ENCODE data around the gene GORASP1.

Gene GORASP1

DNA sequence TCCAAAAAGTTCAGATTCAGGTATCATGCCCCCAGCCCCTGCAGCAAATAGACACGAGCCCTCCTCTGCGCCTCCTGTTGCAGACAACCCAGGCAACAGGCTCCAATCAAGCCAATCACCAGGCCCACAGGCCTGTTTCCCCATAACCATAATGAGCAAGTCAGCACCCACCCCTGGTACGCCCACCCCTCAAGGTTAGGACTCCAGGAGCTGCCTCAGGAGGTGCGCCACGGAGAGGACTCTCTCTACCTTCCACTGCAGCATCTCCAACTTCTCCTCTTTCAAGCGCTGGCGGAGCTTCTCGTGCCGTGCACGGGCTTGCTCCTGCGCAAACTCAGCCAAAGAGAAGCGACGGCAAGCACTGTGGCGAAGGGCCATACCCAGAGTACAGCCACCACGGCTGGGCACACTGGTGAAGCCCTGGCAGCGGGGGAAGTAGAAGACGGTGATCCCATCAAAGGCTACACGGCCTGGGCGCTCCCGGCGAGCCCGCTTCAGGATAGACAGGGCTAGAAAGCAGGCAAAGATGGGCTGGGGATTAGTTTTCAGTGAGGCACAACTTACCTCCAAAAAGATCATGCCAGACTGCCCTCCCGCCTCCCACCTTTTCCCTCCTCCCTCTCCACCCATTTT is 37.4 kb upstream of the GORASP1 start:
- TF ChIP-seq, protein P1, sequence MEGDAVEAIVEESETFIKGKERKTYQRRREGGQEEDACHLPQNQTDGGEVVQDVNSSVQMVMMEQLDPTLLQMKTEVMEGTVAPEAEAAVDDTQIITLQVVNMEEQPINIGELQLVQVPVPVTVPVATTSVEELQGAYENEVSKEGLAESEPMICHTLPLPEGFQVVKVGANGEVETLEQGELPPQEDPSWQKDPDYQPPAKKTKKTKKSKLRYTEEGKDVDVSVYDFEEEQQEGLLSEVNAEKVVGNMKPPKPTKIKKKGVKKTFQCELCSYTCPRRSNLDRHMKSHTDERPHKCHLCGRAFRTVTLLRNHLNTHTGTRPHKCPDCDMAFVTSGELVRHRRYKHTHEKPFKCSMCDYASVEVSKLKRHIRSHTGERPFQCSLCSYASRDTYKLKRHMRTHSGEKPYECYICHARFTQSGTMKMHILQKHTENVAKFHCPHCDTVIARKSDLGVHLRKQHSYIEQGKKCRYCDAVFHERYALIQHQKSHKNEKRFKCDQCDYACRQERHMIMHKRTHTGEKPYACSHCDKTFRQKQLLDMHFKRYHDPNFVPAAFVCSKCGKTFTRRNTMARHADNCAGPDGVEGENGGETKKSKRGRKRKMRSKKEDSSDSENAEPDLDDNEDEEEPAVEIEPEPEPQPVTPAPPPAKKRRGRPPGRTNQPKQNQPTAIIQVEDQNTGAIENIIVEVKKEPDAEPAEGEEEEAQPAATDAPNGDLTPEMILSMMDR (IDR thresholded peaks at IDR 0.05; ENCODE audit: low read depth, low read length): no peak
- no peak for DNase-seq (ENCODE audit: extremely low read depth, low read depth)

DNA sequence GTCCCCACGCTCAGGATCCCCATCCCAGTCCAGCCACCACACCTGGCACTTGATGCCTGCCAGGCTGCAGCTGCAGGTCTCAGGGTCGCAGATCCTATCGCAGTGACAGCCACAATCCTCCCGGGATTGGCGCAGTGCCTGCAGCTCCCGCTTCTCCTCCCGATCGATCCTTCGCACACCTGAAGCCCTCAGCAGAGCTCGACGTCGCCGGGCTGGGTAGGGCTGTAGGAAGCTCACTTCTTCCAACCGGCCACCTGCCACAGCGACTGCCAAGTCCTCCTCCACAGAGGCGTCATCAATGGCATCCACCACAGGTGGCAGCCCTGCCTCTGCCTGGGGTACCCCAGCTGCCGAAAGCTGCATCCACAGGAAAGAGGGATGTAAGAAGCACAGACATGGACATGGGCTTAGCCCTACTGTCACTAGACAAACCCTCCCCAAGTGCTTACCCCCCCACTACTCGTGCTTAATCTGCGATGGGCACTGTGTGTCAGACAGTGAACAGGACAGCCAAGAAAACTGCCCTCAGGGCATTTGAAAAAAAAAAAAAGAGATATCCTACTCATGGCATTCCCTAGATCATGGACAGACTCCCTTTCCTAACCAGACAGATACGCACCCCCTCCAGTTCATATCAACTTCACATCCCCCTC is 36.8 kb upstream of the GORASP1 start:
- TF ChIP-seq, protein P1 (IDR thresholded peaks at IDR 0.05; ENCODE audit: low read depth, low read length): no peak

DNA sequence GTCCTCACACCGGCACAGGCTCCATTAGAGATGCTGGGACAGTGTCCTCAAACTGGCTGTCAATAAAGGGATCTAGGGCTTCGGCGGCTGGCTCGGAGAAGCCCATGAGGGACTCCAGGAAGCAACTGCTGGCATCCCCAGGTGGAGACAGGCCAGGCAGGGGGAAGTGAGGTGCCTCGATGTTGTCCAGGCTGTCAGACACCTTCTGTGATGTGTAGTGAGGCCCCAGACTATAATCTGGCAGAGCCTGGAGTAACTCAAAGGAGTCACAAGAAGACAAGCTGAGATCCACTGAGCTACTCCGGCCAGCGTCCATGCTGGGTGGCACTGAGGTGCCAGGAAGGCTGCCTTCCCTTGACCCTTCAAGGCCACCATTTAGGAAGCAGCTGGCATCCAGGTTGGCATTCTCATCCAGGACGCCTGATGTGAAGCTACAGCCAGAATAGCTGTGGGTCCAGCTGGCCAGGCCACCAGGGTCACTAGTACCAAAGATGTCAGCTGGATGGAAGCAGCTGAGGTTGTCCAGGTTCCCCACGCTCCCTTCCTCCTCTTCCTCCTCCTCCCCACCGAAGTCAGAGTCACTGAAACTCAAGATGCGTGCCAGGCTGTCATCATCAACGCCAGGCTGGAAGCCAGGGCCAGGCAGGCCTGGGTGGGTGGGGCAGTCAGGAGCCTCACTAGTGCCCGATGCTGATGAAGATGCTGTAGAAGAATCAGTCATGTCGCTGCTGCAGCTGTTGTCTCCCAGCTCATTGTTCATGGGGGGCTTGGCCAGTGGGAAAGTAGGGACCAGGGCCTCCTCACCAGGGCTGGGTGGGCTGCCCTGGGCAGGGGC is 35.8 kb upstream of the GORASP1 start:
- no peak for DNase-seq (ENCODE audit: extremely low read depth, low read depth)
- TF ChIP-seq, protein P1 (IDR thresholded peaks at IDR 0.05; ENCODE audit: low read depth, low read length): no peak

More for the DNA sequence above, 36.8 kb upstream of the GORASP1 start:
- no peak for DNase-seq (ENCODE audit: extremely low read depth, low read depth)

DNA sequence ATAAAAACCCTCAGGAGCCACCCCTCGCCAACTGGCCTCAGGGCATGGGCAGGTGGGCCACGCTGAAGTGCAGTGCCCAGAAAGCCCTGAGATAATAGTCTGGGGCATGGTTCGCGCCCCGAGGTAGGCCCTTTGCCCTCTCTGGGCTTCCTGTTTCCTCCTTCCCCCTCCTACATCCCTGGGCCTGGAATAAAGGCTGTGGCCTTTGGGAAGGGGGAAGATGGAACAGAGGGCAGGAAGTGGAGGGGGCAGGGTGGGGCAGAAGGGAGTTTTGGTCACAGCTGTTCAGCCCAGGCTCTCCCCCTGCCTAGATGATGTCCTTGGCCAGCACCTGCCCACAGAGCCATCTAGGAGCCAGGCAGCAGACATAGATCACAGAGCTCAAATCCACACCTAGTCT is 34.6 kb upstream of the GORASP1 start:
- no peak for DNase-seq (ENCODE audit: extremely low read depth, low read depth)
- TF ChIP-seq, protein P1 (IDR thresholded peaks at IDR 0.05; ENCODE audit: low read depth, low read length): no peak

DNA sequence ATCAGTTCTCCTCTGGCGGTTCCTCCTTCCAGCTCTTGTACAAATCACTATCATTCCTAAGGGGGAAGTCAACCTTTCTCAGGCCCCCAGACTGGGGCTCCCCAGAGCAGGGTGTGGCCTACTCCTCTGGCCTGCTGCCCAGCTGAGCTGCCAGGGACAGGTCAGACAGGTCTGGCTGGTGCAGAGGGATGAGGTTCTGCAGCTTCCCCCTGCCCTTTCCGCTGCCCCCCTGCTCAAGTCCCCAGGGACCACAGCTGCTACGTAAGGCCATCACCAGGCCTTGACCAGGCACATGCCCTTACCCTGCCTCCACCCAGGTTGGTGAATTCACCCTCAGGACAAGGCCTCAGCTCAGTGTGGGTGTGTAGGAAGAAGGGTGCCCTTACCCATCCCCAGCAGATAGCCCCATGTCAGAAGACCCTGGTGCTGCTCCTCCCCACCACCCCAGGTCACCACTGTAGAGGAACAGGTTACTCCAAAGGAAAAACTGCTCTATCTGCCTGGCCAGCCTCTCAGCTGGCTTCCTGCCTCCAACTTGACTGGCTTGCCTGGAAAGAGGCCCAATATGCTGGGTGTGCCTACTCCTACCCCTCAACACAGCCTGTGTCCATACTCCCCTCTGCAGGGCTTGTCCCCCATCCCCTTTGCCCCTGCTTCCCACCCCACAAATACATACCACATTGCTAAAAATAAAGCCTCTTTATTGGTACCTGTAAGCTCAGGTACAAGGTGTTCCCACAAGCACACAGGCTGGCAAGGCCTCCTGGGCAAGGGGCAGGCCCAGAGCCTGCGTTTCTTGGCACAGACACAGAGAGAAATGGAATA is 34.0 kb upstream of the GORASP1 start:
- TF ChIP-seq, protein P1 (IDR thresholded peaks at IDR 0.05; ENCODE audit: low read depth, low read length): no peak
- DNase-seq (ENCODE audit: extremely low read depth, low read depth): no peak

DNA sequence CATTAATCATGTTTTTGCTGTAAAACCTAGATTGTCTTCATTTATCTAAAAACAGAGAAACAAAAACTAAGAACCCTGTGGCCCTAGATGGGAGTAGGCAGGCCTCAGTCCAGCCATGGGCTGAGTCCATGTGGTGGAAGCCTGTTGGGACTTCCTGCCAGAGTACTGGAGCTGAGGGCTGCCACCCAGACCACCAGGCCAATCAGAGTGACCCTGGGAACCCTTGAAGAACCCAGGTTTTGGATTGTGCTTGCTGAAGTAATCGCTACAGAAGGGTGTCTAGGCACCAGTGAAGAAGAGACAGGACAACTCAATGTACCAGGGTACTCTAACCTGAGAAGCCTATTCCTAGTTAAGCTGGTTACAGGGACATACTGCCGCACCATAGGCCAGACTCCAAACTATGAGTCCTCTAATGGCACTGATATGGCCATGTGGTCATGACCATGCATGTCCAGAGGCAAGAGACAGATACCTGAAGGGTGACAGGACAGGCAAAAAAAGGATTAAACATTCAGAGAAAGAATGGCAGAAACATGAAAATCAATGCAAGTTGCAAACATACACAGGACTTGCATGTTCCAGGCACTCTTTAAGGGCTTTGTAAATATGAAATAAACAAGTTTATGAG is 33.0 kb upstream of the GORASP1 start:
- DNase-seq (ENCODE audit: extremely low read depth, low read depth): no peak
- TF ChIP-seq, protein P1 (IDR thresholded peaks at IDR 0.05; ENCODE audit: low read depth, low read length): no peak

Measured in AG09319 (cell line).